Ecto neural progenitor cell (in vitro differentiated cells): ENCODE data around the gene CCDC28A.
"Not testable (repeated sequence)": the region's sequence is repeated elsewhere in the genome, so short reads cannot be mapped to it uniquely, and the experiment has no call there.

Experiments
- DNase-seq: peaks from one replicate; pipeline ENCODE4 v3.0.0-alpha.2; 2018; ENCODE audit warnings: low spot score

Gene CCDC28A

DNA sequence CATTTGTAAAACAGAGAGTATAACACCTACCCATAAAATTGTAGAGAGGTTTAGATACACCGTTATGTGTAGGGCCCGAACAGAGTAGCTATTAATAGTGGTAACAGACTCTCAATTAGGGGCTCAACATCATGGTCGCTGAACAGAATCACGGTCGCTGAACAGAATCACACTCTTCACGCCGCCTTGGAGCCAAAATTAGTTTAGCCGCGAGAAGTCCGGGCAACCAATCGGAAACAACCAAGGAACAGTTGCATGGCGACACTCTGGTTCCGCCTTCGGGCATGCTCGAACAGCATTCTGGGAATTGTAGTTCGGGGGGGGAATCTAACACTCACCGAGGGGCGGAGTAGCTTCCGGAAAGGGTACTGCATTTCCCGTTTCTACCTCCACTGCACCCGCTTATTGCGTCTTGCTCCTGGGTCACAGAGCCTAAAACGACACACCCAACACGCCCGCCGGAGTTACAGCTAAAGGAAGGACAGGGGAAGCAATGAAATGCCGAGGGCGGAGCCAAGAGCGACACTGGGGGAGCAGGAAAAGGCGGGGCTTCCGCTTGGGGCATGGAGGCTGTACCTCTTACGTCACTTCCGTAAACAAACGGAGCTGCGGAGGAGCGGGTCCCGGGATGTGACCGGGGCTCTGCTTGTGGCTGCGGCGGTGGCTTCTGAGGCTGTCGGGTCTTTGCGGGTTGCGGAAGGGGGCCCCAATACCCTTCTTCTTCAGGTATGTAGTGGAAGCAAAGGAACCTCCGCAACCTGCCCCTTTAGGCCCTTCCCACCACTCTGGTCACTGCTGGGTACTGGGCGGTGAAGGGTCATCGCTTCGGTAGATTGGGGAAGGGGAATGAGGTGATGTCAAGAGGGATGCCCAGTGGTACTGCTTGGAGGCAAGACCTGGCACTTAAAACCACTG, at the start of gene CCDC28A:
TSS of gene CCDC28A (plus strand) at position 593 of the 915 bp plus-strand sequence. CDS start 2,352 bp downstream, outside the sequence.
- peak; percentile 94 for DNase-seq

GRCh38 chr6:138724015-138724414, 49.6 kb upstream of the CCDC28A start:
- DNase-seq: no peak

DNA sequence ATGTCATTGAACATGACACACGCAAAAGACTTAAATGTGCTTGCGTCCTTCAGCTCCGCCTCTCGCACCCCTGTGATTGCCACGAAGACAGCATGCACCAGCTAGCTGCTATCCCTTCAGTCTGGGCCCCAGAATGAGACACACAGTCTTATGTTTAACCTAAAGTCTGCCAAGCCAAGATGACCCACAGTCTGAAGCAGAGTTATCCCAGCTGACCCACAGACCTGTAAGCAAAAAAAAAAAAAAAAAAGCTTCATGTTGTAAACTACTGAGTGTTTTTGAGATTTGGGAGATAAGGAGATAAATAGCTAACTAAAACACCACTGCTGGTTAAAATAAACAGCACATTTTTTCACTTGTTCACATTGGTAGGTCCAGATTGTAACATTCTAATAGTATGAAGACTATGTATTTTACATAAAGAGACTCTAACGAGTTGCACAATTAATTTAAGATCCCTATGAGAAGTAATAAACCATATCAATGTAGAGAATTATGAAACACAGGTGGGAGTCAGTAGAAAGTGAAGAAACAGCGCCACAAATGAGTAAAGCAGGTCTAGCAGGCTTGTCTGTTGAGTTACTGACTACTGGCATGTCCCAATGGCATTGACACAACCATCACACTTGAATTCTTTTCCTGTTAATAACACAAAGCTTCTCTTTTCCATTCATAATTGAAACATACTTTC, 47.4 kb upstream of the CCDC28A start:
- no peak for DNase-seq

DNA sequence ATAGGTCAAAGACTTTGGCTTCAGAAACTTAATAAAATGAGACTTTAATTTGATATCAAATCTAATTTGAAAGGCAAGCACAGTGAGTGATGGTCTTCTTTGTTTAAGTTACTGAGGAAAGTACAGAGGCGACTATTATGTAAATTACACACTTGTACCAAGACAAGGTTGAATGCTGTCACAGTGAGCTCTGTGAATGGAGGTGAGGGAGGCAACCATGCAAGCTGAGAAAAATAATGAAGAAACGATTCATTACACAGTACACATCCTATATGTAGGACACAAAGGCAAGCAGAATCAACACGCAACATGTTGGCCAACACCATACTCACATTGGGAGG, 46.8 kb upstream of the CCDC28A start:
- no peak for DNase-seq

- no peak for DNase-seq
These were observed 46.4 kb upstream of the CCDC28A start for GRCh38 chr6:138727182-138727581.

DNA sequence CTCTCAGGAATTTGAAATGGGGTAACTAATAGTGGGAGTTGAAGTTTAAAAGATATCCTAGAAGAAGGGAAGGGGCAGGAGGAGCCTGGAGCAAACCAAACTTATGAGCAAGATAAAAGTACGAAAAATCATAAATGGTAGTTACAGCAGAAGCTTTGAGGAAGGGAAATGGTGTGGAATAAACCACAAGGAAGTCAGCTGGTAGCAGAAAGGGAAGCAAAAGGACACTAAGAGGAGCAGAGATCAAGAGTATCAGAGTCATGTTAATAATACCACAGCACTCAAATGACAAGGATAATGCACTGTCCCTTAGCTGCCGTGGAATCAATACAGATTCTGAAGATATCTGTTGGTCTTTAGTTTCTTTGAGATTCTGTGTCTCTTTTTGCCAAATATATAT, 44.9 kb upstream of the CCDC28A start:
- DNase-seq: no peak

DNA sequence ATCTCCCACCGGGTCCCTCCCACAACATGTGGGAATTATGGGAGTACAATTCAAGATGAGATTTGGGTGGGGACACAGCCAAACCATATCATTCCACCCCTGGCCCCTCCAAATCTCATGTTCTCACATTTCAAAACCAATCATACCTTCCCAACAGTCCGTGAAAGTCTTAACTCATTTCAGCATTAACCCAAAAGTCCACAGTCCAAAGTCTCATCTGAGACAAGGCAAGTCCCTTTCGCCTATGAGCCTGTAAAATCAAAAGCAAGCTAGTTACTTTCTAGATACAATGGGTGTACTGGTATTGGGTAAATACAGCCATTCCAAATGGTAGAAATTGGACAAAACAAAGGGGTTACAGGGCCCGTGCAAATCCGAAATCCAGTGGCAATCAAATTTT, 43.5 kb upstream of the CCDC28A start:
- DNase-seq: not testable (repeated sequence)

DNA sequence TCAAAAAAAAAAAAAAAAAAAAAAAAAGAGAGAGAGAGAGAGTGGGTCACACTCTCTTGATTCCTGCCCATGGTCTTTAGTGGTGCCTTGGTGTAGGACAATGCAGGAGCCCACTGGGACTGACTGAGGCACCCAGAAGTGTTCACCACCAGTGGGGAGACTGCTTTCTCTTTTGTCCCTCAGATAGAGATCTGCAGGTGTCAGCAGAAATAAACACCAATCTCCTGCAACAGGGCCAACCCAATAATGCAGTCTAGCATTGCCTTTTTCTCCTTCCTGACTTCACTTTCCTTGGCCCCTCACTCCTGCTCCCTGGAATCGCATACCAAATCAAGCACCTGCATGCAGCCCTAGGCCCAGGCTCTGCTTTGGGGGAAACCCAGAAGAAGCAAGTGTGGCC, 39.0 kb upstream of the CCDC28A start:
- no peak for DNase-seq

DNA sequence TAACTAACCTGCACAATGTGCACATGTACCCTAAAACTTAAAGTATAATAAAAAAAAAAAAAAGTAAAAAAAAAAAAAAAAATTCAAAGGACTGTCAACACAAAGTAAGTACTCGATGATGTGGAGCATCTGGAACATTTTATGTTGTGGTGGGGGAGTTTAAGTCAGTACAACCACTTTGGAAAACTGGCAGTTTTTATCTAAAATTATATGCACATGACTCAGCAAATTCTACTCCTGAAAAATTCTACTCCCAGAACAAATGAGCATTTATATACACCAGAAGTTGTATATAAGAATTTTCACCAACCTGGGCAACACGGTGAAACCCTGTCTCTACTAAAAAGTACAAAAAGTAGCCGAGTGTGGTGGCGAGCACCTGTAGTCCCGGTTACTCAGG, 36.9 kb upstream of the CCDC28A start:
- DNase-seq: no peak

GRCh38 chr6:138752017-138752416, 21.6 kb upstream of the CCDC28A start:
- DNase-seq: no peak

GRCh38 chr6:138757136-138757535, 16.4 kb upstream of the CCDC28A start:
- DNase-seq: no peak

DNA sequence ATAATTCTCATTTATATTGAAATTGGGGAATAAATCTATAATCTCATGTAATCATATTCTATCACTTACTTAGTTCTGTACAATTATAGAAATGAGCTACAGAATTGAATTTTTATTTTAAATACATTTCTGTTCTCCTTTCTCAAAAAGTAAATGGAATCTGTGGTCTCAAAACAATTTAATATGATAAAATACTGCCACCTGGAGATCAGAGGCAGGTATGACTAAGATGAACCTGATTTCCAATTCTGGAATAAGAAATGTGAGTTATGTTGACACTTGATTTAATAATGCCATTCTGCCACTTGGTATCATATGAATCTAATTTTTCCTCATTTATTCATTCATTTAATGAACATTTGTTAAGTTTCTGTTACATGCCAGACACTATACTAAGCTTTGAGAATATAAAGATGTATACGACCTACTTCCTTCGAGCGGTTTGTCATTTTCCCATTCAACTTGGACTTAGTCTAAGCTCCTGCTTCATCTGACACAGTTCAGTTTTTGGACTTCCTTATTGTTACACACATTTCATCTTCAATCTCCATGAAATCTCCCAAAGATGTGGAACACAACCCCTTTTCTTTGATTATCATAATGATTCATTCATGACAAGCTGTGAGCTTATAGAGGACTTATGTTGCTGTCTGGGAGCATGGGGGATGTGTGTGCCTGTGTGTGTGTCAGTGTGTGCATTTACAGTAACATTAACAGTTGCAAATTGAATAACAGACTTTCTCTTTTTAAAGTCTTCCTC, 7.5 kb upstream of the CCDC28A start:
- DNase-seq: no peak

- DNase-seq: no peak
These were observed 4.4 kb upstream of the CCDC28A start for GRCh38 chr6:138769102-138769676.

GRCh38 chr6:138772596-138773176, 883 bp upstream of the CCDC28A start:
- DNase-seq: no peak

DNA sequence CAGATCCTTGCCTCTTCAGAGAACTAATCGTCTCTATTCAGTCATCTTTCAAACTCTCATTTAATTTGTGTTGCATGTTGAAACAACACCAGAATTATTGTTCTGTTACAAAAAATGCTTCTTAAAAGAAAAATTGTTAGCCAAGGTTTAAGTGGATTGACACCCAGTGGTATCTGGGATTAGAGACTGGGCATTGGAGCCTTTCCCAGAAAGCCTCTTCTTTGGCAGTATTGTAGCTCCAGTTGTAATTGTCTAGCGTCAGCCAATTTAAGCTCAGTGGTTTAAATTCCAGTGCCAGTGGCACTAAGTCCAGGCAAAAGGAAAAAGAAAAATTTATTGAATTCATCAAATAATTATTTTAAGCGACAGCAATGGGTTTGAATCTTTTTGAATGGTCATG, 801 bp downstream of the CCDC28A start:
- DNase-seq: no peak

GRCh38 chr6:138776659-138777058, 3.1 kb downstream of the CCDC28A start:
- no peak for DNase-seq

GRCh38 chr6:138778331-138778730, 4.8 kb downstream of the CCDC28A start:
- DNase-seq: no peak

DNA sequence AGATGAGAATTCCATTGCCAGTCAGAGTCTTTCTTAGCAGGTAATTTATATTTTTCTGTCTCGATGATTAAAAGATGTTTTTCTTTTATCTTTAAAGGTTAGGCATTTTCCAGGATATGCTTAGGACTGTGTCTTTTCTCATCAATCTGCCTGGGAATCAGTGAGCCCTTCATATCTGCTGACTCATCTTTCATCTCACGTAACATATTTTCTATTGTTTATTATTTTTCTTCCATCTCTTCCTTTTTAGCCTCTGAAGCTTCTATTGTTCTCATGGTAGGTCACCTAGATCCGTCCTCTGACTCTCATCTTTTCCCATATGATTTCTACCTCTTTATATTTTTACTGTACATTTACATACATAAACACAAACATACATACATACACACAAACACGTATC, 8.7 kb downstream of the CCDC28A start:
- no peak for DNase-seq

GRCh38 chr6:138785079-138785478, 11.5 kb downstream of the CCDC28A start:
- DNase-seq: no peak

DNA sequence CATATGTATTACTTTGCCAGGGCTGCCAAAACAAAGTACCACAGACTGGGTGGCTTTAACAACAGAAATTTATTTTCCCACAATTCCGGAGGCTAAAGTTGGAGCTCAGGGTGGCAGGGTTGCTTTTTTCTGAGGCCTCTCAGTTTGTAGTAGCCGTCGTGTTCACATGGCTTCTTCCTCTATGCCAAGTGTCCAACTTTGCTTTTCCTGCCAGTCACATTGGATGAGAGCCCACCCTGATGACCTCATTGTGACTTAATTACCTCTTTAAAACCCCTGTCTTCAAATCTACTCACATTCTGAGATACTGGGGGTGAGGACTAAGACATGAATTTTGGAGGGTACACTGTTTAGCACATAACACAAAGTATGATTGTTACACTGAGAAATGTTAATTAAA, 12.4 kb downstream of the CCDC28A start:
- no peak for DNase-seq

DNA sequence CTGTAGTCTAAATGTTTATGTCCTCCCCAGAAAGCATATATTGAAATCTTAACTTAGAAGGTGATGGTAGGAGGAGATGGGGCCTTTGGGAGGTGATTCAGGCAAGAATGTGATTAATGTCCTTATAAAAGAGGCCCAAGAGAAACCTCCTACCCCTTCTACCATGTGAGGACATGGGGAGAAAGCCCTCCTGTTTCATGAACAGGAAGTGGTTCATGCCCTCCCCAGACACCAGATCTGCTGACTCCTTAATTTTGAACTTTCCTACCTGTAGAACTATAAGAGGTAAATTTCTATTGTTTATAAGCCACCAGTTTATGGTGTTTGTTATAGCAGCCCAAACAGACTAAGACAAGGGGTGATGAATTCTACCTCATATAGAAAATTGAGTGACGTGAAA, 13.6 kb downstream of the CCDC28A start:
- no peak for DNase-seq
